HG02885 (cell line): ENCODE measurements around the gene SORBS2.

Experiments used
- ATAC-seq: cut with Tn5 transposase; IDR thresholded peaks from one replicate; pipeline ENCODE4 v1.9.1; 2021; ENCODE audit warnings: mild to moderate bottlenecking; ENCODE audit not compliant: unreplicated experiment, poor library complexity

Gene SORBS2

DNA sequence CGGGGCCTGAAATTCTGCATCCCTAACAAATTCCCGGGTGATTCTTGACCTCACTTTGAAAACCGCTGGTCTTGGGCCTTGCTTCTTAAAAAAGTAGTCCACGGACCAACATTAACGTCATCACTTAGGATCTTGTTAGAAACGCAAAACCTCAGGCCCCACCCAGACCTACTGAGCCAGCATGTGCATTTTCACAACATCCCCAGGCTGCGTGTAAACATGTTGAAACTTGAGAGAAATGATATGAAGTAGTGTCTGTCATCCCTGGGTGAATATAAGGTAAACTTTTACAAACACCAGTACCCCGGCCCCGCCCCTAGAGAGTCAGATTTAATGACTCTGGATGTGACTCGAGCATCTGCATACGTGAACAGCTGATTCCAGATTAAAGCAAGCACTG, 33.7 kb downstream of the SORBS2 start:
- no peak for ATAC-seq

DNA sequence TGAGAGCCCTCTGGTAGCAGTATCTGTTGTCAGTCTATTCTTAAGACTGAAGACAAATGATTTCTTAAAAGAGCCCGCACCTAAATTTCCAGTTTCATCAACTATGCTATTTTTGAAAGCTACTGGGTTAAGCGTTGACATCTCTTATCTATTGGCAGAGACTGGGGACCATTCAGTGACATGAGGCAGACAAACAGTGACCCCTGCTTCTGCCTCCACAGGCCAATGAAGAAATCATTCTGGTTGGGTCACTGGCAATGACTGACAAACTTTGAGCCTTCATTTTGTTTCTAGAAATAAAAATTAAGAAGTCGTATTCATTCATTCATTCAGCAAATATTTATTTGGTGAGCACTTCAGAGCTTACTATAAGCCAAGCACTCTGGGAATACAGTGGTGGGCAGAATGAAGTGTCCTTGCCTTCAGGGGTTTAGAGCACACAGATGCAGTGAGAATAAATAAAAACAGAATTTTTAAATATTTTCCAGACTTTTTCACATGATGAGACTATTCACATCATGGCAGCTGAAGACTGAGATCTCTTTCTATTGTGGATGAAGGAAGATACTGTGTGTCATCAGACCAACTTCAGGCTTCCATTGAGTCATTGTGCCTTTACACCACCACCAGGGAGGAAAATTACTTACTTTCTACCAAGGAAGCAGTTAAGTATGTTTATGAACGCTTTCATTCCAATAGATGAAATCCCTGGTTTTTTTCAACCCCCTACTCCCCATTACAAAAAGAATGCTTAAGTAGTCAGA, 36.0 kb downstream of the SORBS2 start:
- ATAC-seq, result no peak

DNA sequence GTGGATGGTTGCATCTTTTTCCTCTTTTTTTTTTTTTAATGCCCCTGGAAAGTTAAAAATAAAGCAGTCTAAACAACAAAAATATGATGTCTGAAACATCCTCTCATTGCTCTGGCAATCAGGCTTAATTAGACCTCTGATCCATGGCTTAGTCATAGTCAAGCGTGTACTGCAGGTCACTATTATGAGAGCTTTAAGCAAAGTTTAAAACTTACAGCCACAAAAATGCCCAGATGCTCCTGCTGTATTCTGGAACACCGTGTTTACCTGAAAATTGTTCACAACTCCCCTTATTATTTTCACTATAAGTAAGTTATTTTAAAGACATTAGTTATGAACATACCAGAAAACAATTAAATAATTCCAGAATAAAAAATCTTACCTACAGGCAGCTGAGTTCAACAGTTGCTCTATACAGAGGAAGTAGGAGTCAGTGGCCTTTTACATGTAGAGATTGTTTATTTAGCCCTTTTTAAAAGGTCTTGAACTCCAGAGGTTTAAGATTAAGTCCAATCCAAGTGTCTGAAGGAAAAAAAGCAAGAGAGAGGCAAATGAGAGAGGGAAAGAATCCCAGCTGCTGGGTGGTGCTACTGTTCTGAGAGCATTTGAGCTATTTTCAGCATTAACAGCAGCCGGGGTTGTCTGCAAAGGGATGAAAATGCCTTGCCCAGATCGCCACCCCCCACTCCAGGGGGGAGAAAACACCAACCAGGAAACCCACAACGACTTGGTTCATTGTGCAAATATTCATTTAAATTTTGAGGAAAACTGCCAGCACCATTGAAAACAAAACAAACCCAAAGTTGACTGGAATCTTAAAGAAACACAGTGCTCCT, 36.9 kb downstream of the SORBS2 start:
- no peak for ATAC-seq

DNA sequence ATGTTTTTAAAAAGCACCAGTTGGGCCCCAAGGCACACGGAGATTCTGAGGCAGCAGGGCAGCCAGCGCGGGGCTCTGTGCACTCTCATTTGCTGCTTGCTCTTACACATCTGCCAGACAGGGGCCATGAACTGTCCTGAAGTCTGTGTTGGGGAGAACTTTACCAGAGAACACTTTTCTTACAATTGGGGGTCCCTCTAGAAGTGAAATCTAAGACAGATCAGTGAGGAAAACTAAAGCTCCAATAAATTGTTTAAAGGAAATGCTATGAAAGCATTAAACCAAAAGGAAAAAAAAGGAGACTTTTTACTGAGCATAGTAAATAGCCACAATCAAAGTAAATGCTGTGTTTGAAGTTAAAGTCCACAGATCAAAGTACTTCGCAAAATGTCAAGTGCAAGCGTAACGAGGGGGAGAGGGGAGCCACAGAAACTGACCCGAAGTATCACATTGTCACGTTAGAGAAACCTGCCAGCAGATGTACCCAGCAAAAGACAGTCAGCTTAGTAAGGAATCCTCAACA, 37.8 kb downstream of the SORBS2 start:
- no peak for ATAC-seq

DNA sequence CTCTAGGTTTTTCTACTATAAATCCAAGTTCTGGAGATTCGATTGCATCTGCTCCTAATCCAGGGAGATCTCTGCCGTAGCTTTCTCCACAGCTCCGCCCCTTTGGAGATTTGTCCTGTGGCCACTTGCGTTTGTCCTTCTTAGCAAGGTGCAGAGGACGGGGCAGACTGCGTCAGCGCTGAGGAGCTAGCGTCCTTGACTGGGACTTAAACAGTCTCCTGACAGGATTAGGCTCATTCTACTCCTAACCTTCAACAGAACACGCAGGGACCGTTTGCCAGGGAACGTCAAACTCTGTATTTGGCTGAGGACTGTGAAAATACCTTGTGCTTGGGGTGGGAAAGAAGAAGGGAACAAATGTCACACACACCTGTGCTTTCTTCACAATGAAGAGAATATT, 38.6 kb downstream of the SORBS2 start:
- ATAC-seq, result no peak

DNA sequence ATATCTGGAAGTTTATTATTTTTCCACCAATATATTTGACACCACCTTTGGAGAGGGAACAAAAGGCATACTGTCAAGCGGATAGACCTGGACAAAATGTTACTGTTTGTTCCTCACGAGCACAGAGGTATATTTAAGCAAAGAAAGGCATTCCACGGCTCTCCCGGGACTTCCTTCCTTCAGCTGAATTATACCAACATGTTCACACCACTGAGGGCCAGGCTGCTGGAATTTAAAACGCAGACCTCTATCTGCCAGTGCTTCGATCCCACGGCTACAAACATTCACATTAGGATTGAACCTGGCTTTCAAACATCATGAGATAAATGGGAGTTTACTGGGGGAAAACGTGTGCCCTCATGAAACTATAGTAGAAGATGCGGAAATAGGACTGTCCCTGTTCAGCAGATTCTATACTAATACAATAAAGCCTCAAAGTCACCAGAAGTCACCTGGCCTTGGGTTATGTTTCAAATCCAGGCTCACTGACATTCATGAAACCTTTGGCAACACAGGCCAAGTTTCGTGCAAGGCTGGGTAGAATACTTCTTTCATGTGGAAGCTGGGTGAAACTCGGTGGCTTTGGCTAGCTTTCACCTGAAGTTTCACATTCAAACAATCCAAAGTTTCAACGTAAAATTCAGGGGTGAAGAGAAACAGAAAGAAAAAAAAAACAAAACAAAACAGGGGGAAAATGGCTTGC, 39.5 kb downstream of the SORBS2 start:
- no peak for ATAC-seq

DNA sequence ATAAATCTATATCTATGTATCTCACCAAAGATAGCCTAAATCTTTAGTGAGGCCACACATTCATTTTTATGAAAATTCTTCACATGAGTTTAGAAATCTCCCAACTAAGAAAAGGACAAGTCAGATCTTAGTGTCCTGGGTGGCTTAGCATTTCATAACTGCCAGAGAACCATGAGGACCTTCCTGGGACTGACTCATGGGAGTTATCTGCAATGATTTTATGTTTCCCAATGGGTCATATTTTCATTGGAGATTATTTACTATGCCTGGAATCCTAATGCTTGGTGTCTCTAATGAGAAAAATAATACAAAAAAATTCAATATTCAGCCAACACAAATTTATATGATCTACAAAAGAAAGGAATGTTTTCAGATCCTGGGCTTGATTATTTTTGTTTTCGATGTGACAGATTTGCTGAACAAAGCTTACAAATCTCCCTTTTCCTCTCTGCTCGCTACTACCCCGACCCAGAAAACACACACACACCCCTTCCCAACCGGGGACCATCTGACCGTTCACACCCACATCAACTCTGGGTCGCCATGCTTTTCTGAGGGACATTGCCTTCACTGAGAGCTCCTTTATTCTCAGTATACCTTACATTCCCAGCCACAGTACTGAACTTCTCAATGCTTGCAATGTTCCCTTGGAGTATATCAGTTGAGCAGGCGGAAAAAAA, 40.1 kb downstream of the SORBS2 start:
- ATAC-seq, result no peak

DNA sequence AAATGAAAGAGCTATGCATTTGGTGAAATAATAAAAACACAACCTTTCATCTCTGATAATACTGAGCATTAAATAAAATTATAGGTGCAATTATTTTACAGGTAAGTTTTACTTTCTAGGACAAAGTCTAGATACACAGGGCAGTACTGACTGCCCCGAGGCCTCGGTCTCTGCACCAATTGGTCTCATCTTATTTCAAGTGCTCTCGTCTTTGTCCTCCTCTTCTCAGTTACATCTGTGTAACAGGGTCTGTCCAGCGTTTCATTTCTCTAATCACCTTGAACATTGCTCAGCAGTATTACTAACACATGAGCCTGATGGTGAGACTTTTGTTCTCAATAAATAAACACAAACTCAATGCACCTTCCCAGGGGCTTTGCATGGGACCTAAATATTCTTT, 44.5 kb downstream of the SORBS2 start:
- no peak for ATAC-seq

DNA sequence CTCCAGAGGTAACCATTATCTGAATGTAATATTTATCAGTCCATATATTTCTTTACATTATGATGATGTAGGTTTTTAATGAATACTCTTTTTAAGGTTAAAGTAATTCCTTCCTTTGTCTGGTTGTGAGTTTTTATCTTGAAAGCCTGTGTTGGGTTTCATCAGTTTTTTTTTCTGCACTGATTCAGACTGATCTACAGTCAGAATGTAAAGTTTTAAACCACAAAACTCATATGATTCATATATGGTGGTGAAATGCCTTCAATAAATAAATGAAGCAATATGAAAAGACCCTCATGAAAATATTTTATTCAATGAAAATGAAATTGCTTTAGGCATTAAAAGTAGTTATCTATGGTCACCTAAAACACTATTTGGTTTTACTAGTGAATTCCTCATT, 47.1 kb downstream of the SORBS2 start:
- no peak for ATAC-seq

DNA sequence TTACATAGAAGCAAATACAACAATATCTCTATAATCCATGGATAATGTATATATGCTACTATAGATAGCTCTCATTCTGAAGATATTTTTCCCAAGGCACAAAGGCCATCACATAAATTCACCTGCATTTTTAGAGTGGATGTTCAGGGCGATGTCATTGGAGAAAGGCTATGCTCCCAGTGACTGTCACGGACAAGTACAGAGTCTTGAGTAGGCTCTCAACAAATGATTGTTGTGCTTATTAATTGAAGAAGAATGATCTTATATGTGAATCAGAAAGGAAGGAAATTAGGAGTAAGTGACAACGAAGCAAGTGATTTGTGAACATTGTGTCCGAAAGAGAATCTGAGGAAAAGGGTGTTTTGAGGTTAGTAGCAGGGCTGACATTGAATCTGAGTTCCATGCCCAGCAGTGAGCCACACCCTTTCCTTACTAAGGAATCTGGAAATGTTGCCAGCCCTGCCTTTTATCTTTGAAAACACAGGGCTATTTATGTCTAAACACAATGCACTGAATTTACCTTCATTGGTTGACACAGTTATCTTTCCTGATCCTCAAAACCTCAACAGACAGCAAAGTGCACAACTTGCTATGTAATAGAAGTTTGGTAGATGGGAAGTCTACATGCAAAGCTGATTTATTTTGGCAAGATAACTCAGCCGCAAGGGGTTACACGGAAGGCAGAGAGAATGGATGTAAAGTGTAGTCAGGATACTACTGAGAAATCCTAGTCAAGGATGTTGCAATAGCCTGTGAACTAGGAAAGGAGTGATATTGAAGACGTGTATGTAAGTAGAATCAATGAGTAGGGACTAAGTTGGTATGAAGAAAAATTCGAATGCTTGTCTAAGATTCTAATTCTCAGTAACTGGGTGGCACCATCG, 50.4 kb downstream of the SORBS2 start:
- ATAC-seq, result no peak

DNA sequence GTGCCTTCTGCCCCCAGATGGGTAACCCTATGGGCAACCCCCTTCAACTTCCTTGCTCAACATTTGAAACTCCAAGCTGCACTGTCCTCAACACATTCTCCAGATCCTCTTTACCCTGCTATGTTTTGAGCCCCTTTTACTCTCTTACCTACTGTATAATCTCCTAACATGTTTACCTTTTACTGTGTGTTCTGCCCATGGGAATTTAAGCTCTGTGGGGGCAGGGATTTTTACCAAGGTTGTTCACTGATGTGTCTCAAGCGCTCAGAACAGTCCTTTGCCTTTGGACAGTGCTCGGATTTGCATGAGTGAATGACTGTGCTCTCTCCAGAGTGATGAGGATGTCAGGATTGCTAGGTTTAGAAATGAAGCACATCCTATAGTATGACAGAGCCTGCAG, 53.2 kb downstream of the SORBS2 start:
- no peak for ATAC-seq

DNA sequence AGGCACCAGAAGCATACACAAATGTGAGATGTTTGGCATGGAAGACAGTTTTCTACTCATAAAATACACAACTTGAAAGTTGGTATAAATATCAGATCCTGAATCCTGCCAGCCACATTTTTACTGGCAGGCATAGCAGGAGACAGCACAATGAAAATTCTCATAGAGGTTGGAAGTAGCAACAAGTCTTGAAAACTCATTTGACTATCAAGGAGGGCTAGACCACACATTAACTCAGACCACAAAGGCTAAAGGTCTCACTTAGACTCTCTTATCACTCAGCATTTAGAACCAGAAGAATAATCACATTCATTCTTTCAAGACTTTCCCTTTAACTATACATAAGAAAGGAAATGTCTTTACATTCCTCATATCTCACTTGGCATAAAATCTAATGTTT, 56.5 kb downstream of the SORBS2 start:
- ATAC-seq, result no peak

DNA sequence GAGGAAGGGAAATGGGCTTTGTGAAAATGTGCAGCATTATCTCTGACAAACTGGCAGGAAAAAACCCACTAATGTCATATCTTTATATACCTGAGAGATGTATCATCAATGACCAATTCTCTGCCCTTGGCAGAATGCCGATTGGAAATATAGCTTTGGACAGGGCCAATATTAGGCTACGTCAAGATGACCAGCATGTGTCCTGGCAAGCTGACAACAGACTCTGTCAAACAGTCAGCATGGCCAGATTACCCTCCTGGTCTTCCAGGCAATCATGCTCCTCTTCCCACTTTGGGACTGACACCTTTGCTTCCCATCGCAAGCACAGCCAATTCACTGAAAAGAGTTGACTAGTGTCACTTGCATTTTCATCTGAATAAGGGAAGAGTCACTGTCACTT, 57.0 kb downstream of the SORBS2 start:
- no peak for ATAC-seq

DNA sequence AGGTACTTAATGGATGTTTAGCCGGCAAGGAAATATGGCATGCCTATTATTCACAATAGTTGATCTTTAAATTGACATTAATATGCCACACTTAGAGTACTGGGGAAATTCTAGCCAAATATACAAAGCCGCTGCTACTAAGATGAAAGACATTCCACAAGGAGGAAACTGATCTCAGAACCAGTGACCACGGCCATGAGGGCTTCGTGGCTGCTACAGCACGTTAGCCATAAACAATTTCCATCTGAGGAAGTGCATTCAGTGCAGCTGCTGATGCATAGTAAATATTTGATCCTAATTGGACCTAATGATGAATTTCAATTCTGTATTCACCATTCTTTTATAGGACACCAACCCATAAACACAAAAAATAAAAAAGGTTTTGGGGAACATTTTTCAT, 59.1 kb downstream of the SORBS2 start:
- ATAC-seq, result no peak

DNA sequence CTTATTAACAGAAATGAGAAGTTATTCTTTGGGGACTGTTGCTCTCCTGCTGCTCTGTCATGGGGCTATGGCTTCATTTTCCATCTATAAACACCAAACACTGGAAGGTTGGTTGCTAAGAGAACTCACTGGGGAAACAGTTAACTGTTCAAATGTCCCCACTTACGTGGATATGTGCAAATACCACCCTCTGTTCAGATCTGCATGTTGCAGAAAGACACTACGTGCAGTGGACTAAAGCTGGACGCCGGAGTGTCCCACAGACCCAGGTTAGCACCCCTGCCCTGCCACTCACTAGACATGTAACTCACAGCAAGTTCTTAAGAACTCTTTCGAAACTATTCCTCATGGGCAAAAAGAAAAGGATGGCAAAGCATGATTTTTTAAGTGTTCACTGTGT, 62.1 kb downstream of the SORBS2 start:
- ATAC-seq, result no peak

DNA sequence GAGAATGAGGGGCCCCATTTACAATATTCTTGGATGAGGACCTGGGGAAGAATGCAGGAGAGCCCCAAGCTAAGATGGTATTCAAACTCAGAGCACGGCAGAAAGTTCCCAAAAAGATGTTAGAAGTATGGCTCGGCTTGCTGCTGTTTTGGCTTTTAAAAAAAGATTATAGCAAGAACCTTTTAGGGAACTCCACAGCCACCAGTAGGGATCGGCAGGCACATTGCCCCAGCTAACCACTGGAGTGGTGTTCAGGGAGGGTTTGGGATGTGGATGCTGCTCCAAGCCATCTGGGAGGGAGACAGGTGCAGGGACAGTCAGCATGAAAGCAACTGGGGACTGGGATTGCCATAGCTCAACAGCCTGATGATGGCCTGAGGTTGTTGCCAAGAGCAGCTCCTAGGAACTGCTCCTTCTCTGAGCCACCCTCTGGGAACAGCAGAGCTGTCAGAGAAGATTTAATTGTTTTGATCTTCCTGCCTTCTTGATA, 63.0 kb downstream of the SORBS2 start:
- no peak for ATAC-seq

DNA sequence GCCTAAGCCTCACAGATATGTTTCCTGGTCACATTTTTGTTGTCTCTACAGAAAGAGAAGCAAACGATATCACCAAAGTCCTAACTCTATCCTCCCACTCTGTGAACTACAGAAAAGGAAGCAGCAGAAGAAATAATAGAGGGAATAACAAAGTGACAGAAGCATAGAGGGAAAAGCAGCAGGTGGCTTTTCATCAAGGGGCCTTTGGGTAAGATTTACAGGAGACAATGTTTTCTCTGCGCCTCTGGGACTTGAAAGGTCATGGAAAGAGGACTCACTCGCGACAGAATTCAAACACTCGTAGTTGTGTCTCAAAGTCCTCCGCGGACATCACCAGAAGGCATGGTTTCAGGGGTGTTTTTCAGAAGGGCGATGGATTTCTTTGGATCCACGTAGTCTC, 66.1 kb downstream of the SORBS2 start:
- ATAC-seq, result no peak

DNA sequence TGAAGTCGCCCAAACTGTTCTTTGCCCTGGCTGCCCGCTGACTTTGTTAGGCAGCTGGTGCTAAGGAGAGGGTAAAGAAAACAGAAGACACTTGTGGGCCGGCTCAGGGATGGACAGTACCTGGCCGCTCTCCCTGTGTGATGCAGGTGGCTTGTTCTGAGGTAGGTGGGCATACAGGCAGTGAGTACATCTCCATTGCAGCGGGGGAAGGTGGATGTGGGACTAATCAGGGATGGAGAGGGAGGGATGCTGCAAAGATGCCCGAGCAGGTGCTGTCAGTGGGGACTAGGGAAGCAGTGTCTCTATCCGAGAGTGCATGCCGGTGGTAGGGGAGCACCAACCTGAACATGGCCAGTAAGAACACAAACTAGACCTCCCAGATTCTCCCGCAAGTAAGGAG, 67.0 kb downstream of the SORBS2 start:
- no peak for ATAC-seq

DNA sequence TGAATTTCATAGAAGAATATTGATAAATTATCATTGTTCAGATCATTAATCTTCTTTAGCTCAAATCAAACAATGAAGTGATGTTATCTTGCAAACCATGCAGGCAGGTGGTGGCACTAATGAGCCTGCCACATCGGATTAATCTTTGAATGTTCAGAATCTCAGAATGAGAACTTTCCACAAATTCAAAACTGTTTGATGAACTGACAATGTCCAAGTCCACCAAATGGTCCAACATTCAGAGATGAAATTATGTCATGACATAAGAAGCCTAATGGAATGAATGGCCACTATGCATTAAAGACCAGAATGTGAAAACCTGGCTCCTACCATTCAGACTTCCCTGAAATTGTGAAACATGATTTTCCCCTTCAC, 67.5 kb downstream of the SORBS2 start:
- ATAC-seq, result no peak
